Measurements from ENCODE around the gene HSPG2.
"Not testable (repeated sequence)": the region's sequence is repeated elsewhere in the genome, so short reads cannot be mapped to it uniquely, and the experiment has no call there.

HSPG2 gene

GRCh38 chr1:21912038-21912758, 24.9 kb downstream of the HSPG2 start:
- DNase-seq (ENCODE audit: low read depth), result no peak

- no peak for DNase-seq (ENCODE audit: low read depth)
These were observed 25.7 kb downstream of the HSPG2 start for GRCh38 chr1:21911205-21912001.

GRCh38 chr1:21910558-21911204, 26.4 kb downstream of the HSPG2 start:
- DNase-seq (ENCODE audit: low read depth), result no peak

- no peak for DNase-seq (ENCODE audit: low read depth)
These were observed 27.2 kb downstream of the HSPG2 start for GRCh38 chr1:21909787-21910503.

GRCh38 chr1:21909286-21909759, 27.8 kb downstream of the HSPG2 start:
- no peak for DNase-seq (ENCODE audit: low read depth)

- DNase-seq (ENCODE audit: low read depth), result not testable (repeated sequence)
These were observed 29.2 kb downstream of the HSPG2 start for GRCh38 chr1:21907737-21908534.

GRCh38 chr1:21907079-21907418, 30.1 kb downstream of the HSPG2 start:
- no peak for DNase-seq (ENCODE audit: low read depth)

- no peak for DNase-seq (ENCODE audit: low read depth)
These were observed 30.7 kb downstream of the HSPG2 start for GRCh38 chr1:21906173-21907078.

GRCh38 chr1:21904704-21905520, 32.2 kb downstream of the HSPG2 start:
- no peak for DNase-seq (ENCODE audit: low read depth)

- no peak for DNase-seq (ENCODE audit: low read depth)
These were observed 32.7 kb downstream of the HSPG2 start for GRCh38 chr1:21904454-21904703.

- no peak for DNase-seq (ENCODE audit: low read depth)
These were observed 33.3 kb downstream of the HSPG2 start for GRCh38 chr1:21903638-21904453.

- no peak for DNase-seq (ENCODE audit: low read depth)
These were observed 34.8 kb downstream of the HSPG2 start for GRCh38 chr1:21902026-21903012.

GRCh38 chr1:21901473-21901847, 35.6 kb downstream of the HSPG2 start:
- no peak for DNase-seq (ENCODE audit: low read depth)

- no peak for DNase-seq (ENCODE audit: low read depth)
These were observed 36.2 kb downstream of the HSPG2 start for GRCh38 chr1:21900766-21901472.

GRCh38 chr1:21899987-21900386, 37.1 kb downstream of the HSPG2 start:
- DNase-seq (ENCODE audit: low read depth), result no peak

GRCh38 chr1:21899267-21899810, 37.8 kb downstream of the HSPG2 start:
- no peak for DNase-seq (ENCODE audit: low read depth)
